C4-2B (cell line): ENCODE results near the gene UNC45A.

Experiments used
- CTCF ChIP-seq: fragments of 450-650 bp; conservative IDR thresholded peaks from 2 replicates; pipeline ENCODE4 v1.5.1; 2017; ENCODE audit warnings: mild to moderate bottlenecking
- ZFX ChIP-seq: fragments of 450-650 bp; IDR thresholded peaks from 2 replicates; pipeline ENCODE4 v1.6.1; 2017

DNA sequence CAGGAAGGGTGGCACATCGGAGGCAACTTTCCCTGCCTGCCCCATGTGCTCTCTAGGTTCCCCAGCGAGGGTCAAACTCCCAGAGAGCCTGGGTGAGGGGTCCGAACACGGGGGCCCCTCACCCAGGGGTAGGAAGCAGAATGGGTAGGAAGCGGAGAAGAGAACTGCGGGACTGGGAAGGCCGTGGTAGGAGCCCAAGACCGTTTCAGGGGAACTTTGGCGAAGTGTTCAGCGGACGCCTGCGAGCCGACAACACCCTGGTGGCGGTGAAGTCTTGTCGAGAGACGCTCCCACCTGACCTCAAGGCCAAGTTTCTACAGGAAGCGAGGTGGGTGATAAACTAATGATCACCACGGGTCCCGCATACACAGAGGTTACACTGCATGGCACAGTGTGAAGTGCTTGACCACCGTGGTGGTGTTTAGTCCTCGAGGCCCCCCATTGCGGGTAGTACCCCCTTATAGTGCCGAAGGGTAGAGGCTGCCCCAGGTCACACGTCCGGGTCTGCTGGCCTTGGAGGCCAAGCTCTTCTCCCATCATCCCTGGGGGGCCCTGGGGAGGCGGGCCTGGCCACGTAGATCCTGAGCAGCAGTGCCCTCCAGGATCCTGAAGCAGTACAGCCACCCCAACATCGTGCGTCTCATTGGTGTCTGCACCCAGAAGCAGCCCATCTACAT lies 42.4 kb upstream of the UNC45A start:
- TF ChIP-seq CTCF (no peak), ZFX (no peak)
